ENCODE results near the gene DDC.

DNA sequence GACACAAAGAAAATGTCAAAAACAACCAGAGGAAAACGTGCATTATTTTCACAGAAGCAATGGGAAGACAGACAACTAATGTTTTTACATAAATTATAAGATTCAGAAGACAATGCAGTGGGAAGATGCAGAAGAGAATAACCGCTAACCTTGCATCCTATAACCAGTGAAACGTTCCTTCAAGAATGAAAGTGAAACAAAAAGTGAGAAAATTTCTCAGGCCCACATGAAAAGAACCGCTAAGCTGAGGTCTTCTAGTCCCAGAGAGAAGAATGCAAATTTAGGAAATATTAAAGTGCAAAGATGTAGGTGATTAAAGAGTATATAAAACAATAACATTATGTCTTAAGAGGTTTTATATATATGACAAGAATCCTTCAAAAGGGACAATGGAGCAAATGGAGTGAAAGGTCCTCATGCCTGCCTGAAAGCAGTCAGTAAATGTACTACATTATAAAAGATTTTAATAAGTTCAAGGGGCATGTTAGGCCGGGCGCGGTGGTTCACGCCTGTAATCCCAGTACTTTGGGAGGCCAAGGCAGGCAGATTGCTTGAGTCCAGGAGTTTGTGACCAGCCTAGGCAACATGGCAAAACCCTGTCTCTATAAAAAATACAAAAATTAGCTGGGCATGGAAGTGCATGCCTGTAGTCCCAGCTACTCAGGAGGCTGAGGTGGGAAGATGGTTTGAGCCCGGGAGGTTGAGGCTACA lies 43.1 kb upstream of the DDC start:
- TF ChIP-seq CTCF (IDR thresholded peaks at IDR 0.05) (no peak), EP300 (IDR thresholded peaks at IDR 0.05) (no peak), POLR2A (IDR thresholded peaks at IDR 0.05) (no peak), POLR2AphosphoS5 (IDR thresholded peaks at IDR 0.05) (no peak)

Measured in sigmoid colon (tissue), 4 donors.